ENCODE measurements around the gene FRRS1L.

Gene FRRS1L

GRCh38 chr9:109186857-109187520 is 19.9 kb upstream of the FRRS1L start:
- no peak overlapping the region for H3K4me3 ChIP-seq (ENCODE audit: low read length)
- TF ChIP-seq ZNF274 (IDR thresholded peaks at IDR 0.05; ENCODE audit: low read depth, low read length) = no peak

- no peak overlapping the region for H3K4me3 ChIP-seq (ENCODE audit: low read length)
- no peak for TF ChIP-seq ZNF274 (IDR thresholded peaks at IDR 0.05; ENCODE audit: low read depth, low read length)
Observed at GRCh38 chr9:109182940-109183798, 16.1 kb upstream of the FRRS1L start.

DNA sequence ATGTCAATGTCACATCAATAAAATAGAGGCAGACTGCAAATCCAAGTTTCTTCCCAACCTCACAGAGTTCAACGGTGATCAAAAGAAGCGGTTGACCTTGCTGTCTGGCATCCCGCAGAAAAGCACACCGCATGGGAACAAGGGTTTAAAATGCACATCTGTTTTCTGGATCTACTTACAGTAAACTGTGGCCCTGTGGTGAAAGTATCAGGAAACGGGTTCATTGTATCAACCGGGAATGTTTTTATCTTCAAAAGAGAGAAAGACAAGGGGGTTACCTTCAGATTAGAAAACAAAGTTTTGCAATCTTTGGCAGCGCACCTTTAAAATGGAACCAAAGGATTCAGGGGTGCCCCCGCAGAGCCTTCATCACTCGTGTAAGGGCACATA is 15.5 kb upstream of the FRRS1L start:
- TF ChIP-seq ZNF274 (IDR thresholded peaks at IDR 0.05; ENCODE audit: low read depth, low read length) = no peak
- no peak overlapping the region for H3K4me3 ChIP-seq (ENCODE audit: low read length)

DNA sequence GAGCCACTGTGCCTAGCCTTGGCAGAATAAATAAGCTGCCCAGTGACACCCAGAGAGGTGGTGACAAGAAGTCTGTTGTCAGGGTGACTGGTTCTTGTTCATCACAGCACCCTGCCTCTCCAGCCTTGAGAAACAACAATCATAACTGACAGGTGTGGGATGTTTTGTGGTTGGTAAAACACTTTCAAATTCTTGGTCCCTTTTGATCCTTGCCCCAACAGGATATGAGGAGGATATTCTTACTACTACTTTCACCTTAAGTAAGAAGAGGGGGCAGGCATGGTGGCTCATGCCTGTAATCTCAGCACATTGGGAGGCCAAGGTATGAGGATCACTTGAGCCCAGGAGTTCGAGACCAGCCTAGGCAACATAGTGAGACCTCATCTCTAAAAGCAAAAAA is 14.2 kb upstream of the FRRS1L start:
- TF ChIP-seq ZNF274 (IDR thresholded peaks at IDR 0.05; ENCODE audit: low read depth, low read length) = no peak
- no peak overlapping the region for H3K4me3 ChIP-seq (ENCODE audit: low read length)

DNA sequence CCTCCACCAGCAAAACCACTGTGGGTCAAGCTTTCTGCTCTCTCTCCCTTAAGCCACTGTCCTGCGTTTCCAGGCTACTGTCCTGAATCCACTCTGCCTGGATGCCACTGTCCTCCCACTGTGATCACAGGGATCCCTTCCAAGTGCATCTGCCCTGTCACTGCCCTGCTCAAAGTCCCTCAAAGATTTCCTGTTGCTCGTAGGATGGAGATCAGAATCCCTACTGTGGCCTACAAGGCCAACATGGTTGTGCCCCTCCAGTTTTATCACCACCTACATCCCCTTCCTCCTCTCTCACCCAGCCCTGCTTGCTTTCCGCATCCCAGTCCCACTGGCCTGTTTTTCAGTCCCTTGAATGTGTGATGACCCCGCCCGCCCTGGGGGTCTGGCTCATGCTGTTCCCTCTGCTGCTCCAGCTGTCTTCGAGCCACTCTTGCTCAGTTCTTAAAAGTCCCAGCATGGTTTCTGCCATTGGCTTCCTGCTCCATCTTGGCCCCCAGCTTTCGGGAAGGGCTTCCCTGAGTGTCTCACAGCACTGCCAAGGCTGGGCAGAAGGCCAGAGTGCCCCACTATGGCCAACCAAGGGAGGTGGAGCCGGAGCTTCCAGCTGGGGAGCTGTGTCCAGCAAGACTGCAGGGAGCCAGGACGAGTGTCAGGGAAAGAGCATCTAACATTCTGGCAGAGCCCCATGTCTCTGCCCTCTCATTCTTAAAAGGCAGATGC is 12.9 kb upstream of the FRRS1L start:
- TF ChIP-seq ZNF274 (IDR thresholded peaks at IDR 0.05; ENCODE audit: low read depth, low read length) = no peak
- no peak overlapping the region for H3K4me3 ChIP-seq (ENCODE audit: low read length)

DNA sequence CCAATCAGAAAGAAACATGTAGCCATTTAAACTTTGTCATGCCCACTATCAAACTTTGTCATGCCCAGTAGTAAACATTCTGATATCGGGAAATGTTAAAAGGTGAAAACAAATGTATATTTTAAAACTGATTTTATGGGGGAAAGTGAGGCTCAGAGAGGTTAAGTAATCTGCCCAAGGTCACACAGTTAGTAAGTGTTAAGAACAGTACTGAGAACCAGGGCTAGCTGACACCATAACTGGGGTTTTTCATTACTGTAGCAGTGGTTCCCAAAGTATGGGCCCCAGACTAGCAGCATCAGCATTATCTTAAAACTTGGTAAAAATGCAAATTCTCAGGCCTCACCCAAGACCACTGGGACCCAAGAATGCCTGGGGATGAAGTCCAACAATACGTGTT is 9.9 kb upstream of the FRRS1L start:
- no peak for TF ChIP-seq ZNF274 (IDR thresholded peaks at IDR 0.05; ENCODE audit: low read depth, low read length)
- no peak overlapping the region for H3K4me3 ChIP-seq (ENCODE audit: low read length)

DNA sequence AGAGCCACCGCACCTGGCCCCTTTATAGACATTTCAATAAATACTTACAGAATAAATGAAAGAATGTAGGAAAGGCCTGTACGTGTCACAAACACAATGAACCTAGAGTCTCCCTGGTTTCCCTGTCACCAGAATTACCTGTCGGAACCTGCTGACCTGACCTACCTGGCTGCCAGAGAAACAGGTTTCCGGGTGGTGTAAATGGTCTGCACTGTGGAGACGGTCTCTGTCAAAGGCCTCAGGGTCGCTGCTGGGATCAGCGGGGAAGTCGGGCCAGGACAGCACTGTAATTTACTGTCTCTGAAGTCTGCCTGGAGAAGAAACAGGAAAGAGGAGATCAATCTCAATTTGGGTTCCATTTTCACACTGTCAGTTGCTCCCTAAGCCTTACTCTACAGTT is 9.3 kb upstream of the FRRS1L start:
- no peak for TF ChIP-seq ZNF274 (IDR thresholded peaks at IDR 0.05; ENCODE audit: low read depth, low read length)
- H3K4me3 ChIP-seq (ENCODE audit: low read length) = no peak overlapping the region

- no peak overlapping the region for H3K4me3 ChIP-seq (ENCODE audit: low read length)
- no peak for TF ChIP-seq ZNF274 (IDR thresholded peaks at IDR 0.05; ENCODE audit: low read depth, low read length)
Observed at GRCh38 chr9:109172935-109173334, 5.9 kb upstream of the FRRS1L start.

DNA sequence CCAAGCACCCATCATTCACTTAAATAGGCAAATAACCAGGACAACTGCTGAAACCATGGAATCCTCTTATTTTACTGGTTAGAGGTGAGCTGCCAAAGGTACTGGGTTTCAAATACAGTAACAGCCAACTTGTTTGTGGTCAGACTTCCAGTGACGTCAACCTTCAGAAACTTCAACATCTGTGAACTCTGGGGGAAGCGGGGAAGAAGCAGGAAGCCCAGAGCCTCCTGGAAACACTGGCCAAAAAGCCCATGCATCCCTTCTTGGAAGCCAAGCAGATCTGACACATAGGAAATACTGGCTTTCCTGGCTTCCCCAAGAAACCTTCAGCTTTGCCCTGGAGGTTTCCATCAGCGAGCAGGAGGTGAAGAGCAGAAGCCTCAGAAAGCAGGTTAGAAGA is 4.9 kb upstream of the FRRS1L start:
- TF ChIP-seq ZNF274 (IDR thresholded peaks at IDR 0.05; ENCODE audit: low read depth, low read length) = no peak
- H3K4me3 ChIP-seq (ENCODE audit: low read length) = no peak overlapping the region

DNA sequence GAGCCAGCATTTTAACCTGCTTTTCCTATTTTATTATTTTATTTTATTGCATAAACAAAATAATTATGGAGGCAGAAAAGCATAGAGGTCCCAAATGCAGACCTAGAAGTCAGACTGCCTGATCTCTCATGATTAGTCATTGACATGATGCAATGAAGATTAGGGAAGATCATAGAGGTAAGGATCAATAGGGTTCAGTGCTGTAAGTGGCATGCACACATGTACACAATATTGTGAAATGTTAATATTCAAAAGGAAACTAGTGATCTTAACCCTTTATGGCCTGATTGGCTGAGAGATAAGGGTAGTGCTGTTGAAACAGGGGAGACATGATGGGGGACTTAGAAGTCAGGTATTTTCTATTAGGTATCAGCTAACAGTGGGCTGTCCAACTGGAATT is 1.1 kb upstream of the FRRS1L start:
- TF ChIP-seq ZNF274 (IDR thresholded peaks at IDR 0.05; ENCODE audit: low read depth, low read length) = no peak
- H3K4me3 ChIP-seq (ENCODE audit: low read length) = no peak overlapping the region

GRCh38 chr9:109167716-109168115 is 667 bp upstream of the FRRS1L start:
- TF ChIP-seq ZNF274 (IDR thresholded peaks at IDR 0.05; ENCODE audit: low read depth, low read length) = no peak
- no peak overlapping the region for H3K4me3 ChIP-seq (ENCODE audit: low read length)

GRCh38 chr9:109166171-109166770 is 778 bp downstream of the FRRS1L start:
- no peak for TF ChIP-seq ZNF274 (IDR thresholded peaks at IDR 0.05; ENCODE audit: low read depth, low read length)
- no peak overlapping the region for H3K4me3 ChIP-seq (ENCODE audit: low read length)

DNA sequence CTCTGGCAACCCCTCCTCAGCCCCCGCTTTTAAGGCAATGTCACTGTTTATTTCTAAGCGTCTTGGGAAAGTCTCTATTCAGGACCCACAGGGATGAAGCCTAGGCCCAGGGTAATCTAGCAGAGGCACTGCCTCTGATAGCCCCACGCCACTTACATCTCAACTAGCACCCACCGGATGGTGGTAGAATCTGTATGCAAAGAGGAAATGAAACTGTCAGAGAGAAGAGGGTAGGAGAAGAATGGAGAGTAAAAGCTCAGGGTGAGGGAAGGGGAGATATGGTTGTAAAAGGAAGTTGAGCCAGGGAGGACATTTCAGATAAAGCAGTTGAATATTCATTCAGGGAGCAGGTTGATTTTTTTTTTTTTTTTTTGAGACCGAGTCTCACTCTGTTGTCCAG is 3.0 kb downstream of the FRRS1L start:
- H3K4me3 ChIP-seq (ENCODE audit: low read length) = no peak overlapping the region
- no peak for TF ChIP-seq ZNF274 (IDR thresholded peaks at IDR 0.05; ENCODE audit: low read depth, low read length)

DNA sequence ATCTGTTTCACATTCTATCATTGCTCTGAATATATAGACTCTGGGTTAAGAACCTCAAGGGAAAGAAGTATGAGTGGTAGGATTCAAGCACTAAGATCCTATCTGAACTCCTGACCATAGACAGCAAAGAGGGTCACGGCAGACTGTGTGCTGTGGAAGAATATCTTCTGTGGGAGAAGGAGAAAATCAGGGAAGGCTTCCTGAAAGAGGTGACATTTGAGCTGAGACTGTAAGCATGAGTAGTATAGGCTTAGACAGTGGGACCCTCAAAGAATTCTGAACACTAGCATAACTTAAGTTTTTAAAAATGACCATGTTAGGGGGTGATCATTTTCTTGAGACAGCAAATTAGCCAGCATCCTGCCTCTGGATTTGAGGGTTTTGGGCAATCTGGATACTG is 3.9 kb downstream of the FRRS1L start:
- TF ChIP-seq ZNF274 (IDR thresholded peaks at IDR 0.05; ENCODE audit: low read depth, low read length) = no peak

More for the DNA sequence above, 3.9 kb downstream of the FRRS1L start:
- no peak overlapping the region for H3K4me3 ChIP-seq (ENCODE audit: low read length)

All from GM08714 (cell line).